HCT116 (cell line): ENCODE data around the gene SENP3.

Experiments
- POLR2A ChIP-seq: IDR thresholded peaks from 2 replicates; pipeline ENCODE4 v1.7.0; 2011; ENCODE audit warnings: borderline replicate concordance; ENCODE audit not compliant: insufficient read depth, insufficient read length; ENCODE audit errors: extremely low read depth
- POLR2AphosphoS5 ChIP-seq: IDR thresholded peaks from 2 replicates; pipeline ENCODE4 v1.6.1; 2011; ENCODE audit warnings: mild to moderate bottlenecking, low read depth, low read length, moderate library complexity
- TF ChIP-seq, protein P1 (sequence below): IDR thresholded peaks from 2 replicates; pipeline ENCODE4 v1.6.1; 2011; ENCODE audit warnings: mild to moderate bottlenecking, low read length, moderate library complexity; ENCODE audit not compliant: insufficient replicate concordance; ENCODE audit errors: extremely low read depth
- TF ChIP-seq, protein P2 (sequence below), 3 experiments: fragments of 200-600 bp in 1 of 3; sonication (generic) in 1 of 3; IDR thresholded peaks in 2 of 3; conservative IDR thresholded peaks in 1 of 3; 2 replicates each; pipeline ENCODE4 v1.5.1; 2012 to 2017; ENCODE audit warnings: low read depth in 2 of 3, low read length in 2 of 3, antibody characterized with exemption in 1 of 3, borderline replicate concordance in 1 of 3, control low read depth in 1 of 3, mild to moderate bottlenecking in 1 of 3, mixed read lengths in 1 of 3, mixed run types in 1 of 3, moderate library complexity in 1 of 3; ENCODE audit not compliant: insufficient read depth in 1 of 3

DNA sequence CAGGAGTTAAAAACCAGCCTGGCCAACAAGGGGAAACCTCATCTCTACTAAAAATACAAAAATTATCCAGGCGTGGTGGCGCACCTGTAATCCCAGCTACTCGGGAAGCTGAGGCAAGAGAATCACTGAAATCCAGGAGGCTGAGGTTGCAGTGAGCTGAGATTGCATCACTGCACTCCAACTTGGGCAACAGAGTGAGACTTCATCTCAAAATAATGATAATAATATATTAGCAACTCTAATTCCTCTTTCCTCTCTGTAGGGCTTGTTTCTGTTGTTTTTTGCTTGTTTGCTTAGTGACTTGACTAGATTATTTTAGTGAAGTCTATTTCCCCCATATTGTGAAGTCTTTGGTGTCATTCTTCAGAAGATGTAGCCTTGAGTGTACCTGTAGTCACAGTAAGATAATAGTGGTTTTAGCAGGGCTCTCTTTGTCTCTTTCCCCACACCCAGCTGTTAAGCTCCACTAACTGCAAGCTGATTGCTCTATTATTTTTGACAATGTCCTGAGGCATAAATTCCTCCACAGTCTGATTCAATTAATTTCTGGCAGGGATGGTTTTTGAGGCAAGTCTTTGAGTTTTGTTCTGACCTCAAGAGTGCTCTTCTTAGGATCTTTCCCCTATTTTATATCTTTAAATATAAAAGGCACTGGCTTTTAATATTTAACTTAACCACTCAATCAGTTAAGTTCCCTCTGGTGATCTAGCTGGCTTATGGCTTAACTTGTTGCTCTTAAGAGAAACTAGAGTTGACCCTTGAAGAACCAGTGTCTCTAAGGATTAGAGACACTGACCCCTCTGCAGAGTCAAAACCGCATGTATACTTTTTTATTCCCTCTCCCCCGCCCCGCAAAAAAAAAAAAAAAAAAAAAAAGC lies 31.5 kb upstream of the SENP3 start:
- TF ChIP-seq POLR2A (no peak), POLR2AphosphoS5 (no peak)
- TF ChIP-seq, protein P1, sequence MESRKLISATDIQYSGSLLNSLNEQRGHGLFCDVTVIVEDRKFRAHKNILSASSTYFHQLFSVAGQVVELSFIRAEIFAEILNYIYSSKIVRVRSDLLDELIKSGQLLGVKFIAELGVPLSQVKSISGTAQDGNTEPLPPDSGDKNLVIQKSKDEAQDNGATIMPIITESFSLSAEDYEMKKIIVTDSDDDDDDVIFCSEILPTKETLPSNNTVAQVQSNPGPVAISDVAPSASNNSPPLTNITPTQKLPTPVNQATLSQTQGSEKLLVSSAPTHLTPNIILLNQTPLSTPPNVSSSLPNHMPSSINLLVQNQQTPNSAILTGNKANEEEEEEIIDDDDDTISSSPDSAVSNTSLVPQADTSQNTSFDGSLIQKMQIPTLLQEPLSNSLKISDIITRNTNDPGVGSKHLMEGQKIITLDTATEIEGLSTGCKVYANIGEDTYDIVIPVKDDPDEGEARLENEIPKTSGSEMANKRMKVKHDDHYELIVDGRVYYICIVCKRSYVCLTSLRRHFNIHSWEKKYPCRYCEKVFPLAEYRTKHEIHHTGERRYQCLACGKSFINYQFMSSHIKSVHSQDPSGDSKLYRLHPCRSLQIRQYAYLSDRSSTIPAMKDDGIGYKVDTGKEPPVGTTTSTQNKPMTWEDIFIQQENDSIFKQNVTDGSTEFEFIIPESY: no peak
- TF ChIP-seq, protein P2, sequence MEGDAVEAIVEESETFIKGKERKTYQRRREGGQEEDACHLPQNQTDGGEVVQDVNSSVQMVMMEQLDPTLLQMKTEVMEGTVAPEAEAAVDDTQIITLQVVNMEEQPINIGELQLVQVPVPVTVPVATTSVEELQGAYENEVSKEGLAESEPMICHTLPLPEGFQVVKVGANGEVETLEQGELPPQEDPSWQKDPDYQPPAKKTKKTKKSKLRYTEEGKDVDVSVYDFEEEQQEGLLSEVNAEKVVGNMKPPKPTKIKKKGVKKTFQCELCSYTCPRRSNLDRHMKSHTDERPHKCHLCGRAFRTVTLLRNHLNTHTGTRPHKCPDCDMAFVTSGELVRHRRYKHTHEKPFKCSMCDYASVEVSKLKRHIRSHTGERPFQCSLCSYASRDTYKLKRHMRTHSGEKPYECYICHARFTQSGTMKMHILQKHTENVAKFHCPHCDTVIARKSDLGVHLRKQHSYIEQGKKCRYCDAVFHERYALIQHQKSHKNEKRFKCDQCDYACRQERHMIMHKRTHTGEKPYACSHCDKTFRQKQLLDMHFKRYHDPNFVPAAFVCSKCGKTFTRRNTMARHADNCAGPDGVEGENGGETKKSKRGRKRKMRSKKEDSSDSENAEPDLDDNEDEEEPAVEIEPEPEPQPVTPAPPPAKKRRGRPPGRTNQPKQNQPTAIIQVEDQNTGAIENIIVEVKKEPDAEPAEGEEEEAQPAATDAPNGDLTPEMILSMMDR (IDR thresholded peaks at IDR 0.05 in 2 of 3, conservative IDR thresholded peaks at IDR 0.05 in 1 of 3; ENCODE audit: borderline replicate concordance in 1 of 3, insufficient read depth in 1 of 3, low read depth in 2 of 3, low read length in 2 of 3): no peak
